GM19240 (cell line): ENCODE data around the gene MXD4.
A peak's percentile ranks its signal among the peaks of the same experiment; 100 is the strongest.

Experiments
- DNase-seq: peaks from one replicate; pipeline ENCODE4 v3.0.0; 2011; ENCODE audit warnings: low spot score; ENCODE audit not compliant: insufficient read length

The MXD4 gene

DNA sequence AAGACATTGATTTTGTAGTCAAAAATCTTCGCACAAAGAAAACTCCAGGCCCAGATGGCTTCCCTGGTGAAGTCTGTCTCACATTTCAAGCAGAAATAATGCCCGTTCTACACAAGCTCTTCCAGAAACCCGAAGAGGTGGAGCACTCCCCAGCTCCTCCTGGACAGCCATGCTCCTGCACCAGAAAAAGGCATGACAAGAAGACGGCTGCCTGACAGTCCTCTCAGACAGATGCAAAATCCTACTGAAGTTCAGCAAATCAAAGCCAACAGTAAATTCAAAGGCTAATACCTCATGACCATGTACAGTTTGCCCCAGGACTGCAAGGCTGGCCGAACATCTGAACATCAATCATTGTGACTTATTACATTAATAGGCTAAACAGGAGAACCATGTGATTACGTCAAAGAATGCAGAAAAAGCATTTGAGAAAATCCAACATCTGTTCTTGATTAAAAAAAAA is 30.8 kb upstream of the MXD4 start:
- DNase-seq = no peak

GRCh38 chr4:2291705-2292645 is 30.1 kb upstream of the MXD4 start:
- DNase-seq = no peak

GRCh38 chr4:2290974-2291704 is 29.2 kb upstream of the MXD4 start:
- peak; percentile 30 for DNase-seq

- no peak for DNase-seq
Measured at GRCh38 chr4:2290488-2290887, 28.6 kb upstream of the MXD4 start.

DNA sequence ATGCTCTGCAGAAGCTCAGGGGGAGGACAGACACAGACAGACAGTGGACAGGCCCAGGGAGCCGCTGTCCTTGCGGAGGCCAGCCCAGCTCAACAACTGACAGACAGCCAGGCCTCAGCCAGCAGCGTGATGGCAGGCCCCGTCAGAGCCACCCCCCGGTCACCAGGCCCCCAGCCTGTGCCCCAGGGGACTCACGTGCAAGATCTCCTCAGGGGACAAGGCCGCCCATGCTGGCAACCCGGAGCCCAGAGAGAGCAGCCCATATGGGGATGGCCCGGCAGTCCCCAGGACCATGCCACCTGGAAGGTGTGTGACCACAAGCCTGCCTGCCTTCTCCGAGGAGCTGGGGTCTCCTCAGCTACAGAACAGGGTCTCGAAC is 28.0 kb upstream of the MXD4 start:
- no peak for DNase-seq

GRCh38 chr4:2289311-2289954 is 27.5 kb upstream of the MXD4 start:
- DNase-seq = no peak

DNA sequence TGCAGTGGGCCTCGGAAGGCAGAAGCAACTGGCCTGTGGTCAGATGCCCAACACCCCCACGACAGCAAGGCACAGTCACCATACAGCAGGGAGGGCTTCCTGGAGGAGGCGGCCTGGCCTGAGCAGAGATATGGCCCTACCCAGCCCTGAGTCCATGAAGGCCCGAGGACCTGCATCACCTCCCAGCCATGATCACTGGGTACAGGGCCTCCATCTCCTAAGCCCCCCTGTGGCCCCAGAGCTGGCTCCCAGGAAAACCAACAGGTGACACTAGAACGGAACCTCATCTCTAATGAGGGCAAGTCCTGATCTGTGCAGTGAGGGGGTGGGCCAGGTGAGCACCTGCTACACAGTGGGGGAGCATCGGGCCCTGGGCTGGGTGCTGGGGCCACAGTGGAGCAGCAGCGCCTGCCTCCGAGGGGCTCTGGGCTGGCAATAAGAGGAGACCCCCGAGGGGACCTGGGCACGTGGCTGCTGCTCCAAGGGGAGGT is 26.2 kb upstream of the MXD4 start:
- DNase-seq = no peak

- DNase-seq = no peak
Measured at GRCh38 chr4:2287594-2287915, 25.6 kb upstream of the MXD4 start.

GRCh38 chr4:2286904-2287593 is 25.1 kb upstream of the MXD4 start:
- DNase-seq = no peak

DNA sequence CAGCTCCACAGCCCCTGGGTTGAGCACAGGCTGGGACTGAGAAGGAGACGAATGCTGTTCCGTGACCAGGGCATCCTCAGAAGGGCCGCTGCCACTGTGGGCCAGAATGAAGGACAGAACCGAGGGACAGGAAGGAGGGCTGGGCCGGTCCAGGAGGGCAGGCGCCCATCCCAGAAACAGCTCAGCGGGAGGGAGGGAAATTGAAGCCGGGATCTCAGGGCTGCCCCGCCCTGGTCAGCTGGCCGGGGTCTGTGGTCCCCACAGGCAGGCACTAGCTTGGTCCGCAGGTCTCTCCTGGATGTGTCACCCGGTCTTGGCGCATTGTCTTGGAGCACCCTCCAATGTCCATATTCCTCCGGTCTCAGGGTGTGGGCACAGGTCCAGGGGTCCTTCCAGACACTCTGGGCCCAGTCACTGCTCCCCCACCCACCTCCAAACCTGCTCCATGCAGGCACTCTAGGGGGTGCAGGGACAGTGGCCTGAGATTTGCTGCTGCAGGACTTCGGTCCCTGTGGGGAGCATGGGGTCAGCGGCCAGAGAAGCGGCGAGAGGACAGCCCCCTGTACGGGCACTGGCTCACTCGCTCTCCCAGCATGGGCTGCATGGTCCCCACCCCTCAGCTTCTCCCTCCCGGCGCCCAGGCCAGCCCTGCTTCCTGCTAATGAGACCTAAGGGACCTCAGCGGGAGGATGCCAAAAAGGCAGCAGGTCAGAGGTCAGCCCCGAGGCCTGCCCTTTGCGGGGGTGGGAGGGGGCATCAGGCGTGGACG is 23.9 kb upstream of the MXD4 start:
- no peak for DNase-seq

DNA sequence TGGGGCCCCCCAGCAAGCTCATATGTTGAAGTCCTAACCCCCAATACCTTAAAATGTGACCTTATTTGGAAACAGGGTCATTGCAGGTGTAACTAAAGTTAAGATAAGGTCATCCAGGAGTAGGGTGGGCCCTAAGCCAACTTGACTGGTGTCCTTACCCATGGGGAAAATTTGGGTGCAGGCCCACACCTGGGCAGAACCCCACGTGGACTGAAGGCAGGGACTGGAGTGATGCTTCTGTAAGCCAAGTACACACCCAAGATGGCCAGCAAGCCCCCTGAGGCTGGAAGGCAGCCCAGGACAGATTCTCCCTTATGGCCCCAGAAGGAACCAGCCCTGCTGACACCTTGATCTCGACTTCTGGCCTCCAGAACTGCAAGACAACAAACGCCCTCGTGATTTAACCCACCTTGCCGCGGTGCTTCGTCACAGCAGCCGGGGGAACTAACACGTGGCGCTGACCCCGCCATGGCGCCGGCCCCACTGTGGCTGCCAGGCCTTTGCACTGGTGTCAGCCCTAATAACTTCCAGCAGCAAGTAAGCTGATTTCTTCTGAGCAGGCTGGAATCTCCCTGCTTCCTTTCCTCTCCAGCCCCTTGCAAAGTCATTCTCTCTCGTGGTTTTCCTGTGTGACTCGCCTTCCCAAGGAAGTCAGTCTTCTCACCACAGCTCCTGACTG is 23.2 kb upstream of the MXD4 start:
- no peak for DNase-seq

- no peak for DNase-seq
Measured at GRCh38 chr4:2284161-2284933, 22.4 kb upstream of the MXD4 start.

DNA sequence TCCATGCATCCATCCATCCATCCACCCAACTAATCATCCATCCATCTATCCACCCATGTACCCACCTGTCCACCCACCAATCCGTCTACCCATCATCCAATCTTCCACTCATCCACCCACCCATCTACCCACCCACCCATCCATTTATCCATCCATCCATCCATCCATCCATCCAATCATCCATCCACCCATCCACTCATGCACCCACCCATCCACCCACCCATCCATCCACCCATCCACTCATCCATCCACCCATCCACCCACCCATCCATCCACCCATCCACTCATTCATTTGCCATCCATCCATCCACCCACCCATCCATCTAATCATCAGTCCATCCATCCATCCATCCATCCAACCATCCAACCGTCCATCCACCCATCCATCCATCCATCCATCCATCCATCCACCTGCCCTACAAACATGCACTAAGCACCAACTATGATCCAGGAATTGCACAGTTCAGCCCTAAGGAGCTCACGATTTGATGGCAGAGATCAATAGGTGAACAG is 21.3 kb upstream of the MXD4 start:
- DNase-seq = no peak

DNA sequence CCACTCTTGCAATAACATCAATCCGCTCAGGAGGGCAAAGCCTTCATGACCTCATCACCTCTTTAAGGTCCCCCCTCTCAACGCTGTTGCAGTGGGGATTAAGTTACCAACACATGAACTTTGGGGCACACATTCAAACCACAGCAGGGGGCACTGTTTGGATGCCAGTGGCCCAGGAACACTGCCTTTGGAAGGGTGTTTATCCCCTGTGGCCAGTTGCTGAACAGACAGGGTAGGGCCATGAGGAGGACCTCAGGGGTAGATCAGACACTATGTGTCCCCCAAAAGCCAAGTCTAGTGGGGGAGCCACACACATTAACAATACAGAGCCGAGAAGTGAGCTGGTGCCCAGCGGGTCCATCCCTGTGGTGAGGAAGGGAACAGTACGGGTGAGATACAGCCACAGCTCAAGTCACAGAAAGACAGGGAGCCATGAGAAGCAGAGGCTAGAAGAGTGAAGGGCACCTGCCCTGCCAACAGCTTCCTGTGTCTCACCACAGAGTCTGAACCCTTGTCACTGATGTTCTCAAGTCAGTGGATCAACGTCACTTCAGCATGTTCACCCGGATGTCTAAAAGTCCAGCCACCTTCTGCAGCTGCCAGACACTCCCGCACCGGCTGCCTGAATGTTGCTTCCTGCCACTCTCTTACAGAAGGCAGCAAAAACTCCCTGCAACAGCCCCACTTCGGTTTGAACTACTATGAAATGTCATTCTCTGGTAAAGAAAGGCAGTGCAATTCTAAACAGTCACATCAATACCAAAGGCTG is 19.9 kb upstream of the MXD4 start:
- DNase-seq = peak; percentile 64

GRCh38 chr4:2280531-2281300 is 18.8 kb upstream of the MXD4 start:
- DNase-seq = no peak

GRCh38 chr4:2277956-2278355 is 16.0 kb upstream of the MXD4 start:
- no peak for DNase-seq

DNA sequence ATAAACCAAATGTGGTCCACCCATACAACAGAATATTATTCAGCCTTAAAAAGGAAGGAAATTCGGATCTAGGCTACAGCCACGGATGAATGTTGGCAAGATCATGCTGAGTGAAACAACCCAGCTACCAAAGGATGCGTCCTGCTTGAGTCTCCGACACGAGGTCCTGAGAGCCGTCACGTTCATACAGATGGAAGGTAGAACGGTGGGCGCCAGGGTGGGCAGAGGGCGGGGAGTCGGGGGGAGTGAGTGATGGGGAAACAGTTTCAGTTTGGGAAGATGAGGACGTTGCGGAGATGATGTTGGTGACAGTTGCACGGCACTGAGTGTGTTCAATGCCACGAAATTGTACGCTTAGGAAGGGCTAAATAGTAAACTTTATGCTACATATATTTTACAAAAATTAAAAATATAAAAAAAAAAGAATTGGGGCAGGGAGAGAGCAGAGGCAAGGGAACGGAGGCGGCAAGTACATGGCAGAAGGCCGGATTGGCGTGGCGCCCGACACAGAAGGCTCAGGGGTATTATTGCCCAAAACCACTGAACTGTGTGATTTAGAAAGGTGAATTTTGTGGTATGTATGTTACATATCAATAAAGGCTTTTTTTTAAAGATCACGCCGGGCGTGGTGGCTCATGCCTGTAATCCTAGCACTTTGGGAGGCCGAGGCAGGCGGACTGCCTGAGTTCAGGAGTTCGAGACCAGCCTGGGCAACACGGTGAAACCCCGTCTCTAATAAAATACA is 14.8 kb upstream of the MXD4 start:
- no peak for DNase-seq
